ACC112 (cell line): ENCODE results near the gene ZMIZ2.
"Not testable (repeated sequence)": the region's sequence is repeated elsewhere in the genome, so short reads cannot be mapped to it uniquely, and the experiment has no call there.

Experiments used
- H2AFZ ChIP-seq: fragments of 200-600 bp; sonication (generic); one replicate; pipeline ENCODE4 v1.6.0; 2017; ENCODE audit warnings: antibody characterized with exemption, low read length; ENCODE audit not compliant: unreplicated experiment
- H3K27ac ChIP-seq: fragments of 200-600 bp; sonication (generic); 2 replicates; pipeline ENCODE4 v1.5.1; 2014; ENCODE audit warnings: low read depth, mild to moderate bottlenecking, antibody characterized with exemption, low read length, moderate library complexity
- H3K27me3 ChIP-seq: fragments of 200-600 bp; sonication (generic); 2 replicates; pipeline ENCODE4 v1.6.1; 2014; ENCODE audit warnings: mild to moderate bottlenecking, antibody characterized with exemption, low read length, moderate library complexity, mixed read lengths; ENCODE audit not compliant: insufficient read depth
- H3K36me3 ChIP-seq: fragments of 200-600 bp; sonication (generic); 2 replicates; pipeline ENCODE4 v1.6.1; 2016; ENCODE audit warnings: mild to moderate bottlenecking, antibody characterized with exemption, low read length, moderate library complexity, mixed read lengths; ENCODE audit not compliant: insufficient read depth
- H3K4me1 ChIP-seq: fragments of 200-600 bp; sonication (generic); one replicate; pipeline ENCODE4 v1.6.1; 2016; ENCODE audit warnings: low read length, mixed read lengths; ENCODE audit not compliant: insufficient read depth, unreplicated experiment, control insufficient read depth
- H3K4me3 ChIP-seq: fragments of 200-600 bp; sonication (generic); 2 replicates; pipeline ENCODE4 v1.5.1; 2014; ENCODE audit warnings: mild to moderate bottlenecking, low read depth, low read length
- H3K79me2 ChIP-seq: fragments of 200-600 bp; sonication (generic); one replicate; pipeline ENCODE4 v1.6.0; 2016; ENCODE audit warnings: low read length; ENCODE audit not compliant: control insufficient read depth, unreplicated experiment, insufficient read depth

ZMIZ2 gene, protein sequence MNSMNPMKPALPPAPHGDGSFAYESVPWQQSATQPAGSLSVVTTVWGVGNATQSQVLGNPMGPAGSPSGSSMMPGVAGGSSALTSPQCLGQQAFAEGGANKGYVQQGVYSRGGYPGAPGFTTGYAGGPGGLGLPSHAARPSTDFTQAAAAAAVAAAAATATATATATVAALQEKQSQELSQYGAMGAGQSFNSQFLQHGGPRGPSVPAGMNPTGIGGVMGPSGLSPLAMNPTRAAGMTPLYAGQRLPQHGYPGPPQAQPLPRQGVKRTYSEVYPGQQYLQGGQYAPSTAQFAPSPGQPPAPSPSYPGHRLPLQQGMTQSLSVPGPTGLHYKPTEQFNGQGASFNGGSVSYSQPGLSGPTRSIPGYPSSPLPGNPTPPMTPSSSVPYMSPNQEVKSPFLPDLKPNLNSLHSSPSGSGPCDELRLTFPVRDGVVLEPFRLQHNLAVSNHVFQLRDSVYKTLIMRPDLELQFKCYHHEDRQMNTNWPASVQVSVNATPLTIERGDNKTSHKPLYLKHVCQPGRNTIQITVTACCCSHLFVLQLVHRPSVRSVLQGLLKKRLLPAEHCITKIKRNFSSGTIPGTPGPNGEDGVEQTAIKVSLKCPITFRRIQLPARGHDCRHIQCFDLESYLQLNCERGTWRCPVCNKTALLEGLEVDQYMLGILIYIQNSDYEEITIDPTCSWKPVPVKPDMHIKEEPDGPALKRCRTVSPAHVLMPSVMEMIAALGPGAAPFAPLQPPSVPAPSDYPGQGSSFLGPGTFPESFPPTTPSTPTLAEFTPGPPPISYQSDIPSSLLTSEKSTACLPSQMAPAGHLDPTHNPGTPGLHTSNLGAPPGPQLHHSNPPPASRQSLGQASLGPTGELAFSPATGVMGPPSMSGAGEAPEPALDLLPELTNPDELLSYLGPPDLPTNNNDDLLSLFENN

DNA sequence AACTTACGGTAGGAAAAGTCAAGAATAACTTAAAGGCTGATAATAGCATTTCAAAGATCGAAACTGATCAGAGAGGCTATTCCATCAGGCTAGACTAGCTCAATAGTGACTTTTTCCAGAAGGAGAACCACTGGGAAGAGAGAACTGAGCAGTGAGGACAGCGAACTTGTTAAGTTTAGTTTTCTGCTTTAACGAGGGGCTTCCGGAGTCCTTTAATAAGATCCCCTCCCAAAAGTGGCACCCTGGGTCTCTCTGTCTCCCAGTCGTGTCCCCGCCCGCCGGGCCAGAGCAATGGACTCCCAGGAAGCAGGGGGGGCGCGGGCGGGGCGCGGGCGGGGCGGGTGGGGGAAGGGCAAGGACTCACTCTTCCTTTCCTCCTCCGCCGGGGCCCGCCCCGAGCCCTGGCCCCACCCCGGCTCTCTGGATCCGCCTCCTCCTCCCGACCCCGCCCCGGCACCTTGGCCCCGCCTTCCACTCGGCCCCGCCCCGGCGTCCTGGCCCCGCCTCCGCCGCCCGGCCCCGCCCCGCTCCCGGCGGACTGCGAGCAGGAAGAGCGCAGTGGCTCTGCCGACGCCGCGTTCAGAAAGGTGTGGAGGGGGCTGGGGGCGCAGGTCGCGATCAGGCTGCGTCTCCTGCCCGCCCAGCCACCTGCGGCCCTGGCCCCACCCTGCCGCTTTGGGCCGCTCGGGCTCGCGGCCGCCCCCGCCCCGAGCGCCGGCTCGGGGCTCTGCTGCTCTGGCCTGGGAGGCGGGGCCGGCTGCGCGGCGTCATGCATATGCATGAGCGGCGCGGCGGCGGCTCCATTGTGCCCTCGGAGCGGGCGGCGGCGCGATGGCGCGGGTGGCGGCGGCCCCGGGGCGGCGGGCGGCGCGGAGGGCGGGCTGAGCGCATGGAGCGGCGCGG is at the start of gene ZMIZ2:
TSS of gene ZMIZ2 (plus strand) at position 803 of the 903 bp plus-strand sequence. CDS start 7,403 bp downstream, outside the sequence.
- Histone ChIP-seq H3K79me2 (peaks cover 31% of the 10 kb centered on the region), H2AFZ (peak within 1 kb of the TSS; percentile 62), H3K4me1 (peaks cover 24% of the 10 kb centered on the region), H3K4me3 (peak within 1 kb of the TSS; percentile 78), H3K27me3 (no peaks in the 10 kb centered on the region), H3K36me3 (no peaks in the 10 kb centered on the region), H3K27ac (peak within 1 kb of the TSS; percentile 77)

DNA sequence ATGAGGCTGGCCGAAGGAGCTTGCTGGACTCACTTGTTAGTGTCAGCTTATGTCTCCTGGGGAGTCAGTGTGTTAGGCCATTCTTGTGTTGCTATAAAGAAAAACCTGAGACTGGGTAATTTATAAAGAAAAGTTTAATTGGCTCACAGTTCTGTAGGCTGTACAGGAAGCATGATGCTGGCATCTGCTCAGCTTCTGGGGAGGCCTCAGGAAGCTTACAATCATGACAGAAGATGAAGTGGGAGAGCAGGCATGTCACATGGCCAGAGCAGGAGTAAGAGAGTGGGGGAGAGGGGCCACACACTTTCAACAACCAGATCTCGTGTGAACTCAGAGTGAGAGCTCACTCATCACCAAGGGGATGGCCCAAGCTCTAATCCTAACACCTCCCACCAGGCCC is 49.0 kb upstream of the ZMIZ2 start:
- H3K27me3 ChIP-seq, H3K79me2 ChIP-seq, H3K27ac ChIP-seq, H2AFZ ChIP-seq, H3K4me1 ChIP-seq, H3K4me3 ChIP-seq: not testable (repeated sequence)
- peaks cover 46% of the 10 kb centered on the region for H3K36me3 ChIP-seq

DNA sequence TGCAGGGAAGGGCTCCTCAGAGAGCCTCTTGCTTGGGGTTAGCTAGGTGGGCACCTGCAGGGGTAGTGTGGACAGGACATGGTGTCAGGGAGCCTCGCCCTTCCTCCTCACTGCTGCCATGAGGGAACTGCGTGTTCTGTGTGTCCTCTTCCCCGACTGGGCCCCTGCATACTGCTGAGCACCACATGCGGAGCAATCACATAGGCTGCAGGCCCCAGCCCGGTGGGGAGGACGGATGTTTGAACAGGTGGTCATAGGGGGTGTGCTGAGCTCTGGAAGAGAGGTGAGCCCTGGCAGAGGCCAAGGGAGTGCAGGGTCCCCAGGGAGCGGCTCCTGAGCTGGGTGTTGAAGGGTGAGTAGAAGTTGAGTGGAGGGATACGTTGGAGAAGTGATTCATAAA is 48.3 kb upstream of the ZMIZ2 start:
- no peak overlapping the region for H2AFZ ChIP-seq
- no peak overlapping the region for H3K27ac ChIP-seq
- no peaks in the 10 kb centered on the region for H3K4me1 ChIP-seq
- no peak overlapping the region for H3K4me3 ChIP-seq
- peaks cover 43% of the 10 kb centered on the region for H3K36me3 ChIP-seq
- H3K27me3 ChIP-seq = no peaks in the 10 kb centered on the region
- H3K79me2 ChIP-seq = no peaks in the 10 kb centered on the region

DNA sequence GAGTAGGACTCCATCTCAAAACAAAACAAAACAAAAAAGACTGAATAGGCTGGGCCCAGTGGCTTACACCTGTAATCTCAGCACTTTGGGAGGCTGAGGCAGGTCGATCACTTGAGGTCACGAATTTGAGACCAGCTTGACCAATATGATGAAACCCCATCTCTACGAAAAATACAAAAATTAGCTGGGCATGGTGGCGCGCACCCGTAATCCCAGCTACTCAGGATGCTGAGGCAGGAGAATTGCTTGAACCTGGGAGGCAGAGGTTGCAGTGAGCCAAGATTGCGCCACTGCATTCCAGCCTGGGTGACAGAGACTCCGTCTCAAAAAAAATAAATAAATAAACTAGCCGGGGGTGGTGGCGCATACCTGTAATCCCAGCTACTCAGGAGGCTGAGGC is 45.3 kb upstream of the ZMIZ2 start:
- H2AFZ ChIP-seq, H3K79me2 ChIP-seq, H3K27me3 ChIP-seq, H3K4me3 ChIP-seq, H3K4me1 ChIP-seq, H3K27ac ChIP-seq: not testable (repeated sequence)
- peaks cover 24% of the 10 kb centered on the region for H3K36me3 ChIP-seq

DNA sequence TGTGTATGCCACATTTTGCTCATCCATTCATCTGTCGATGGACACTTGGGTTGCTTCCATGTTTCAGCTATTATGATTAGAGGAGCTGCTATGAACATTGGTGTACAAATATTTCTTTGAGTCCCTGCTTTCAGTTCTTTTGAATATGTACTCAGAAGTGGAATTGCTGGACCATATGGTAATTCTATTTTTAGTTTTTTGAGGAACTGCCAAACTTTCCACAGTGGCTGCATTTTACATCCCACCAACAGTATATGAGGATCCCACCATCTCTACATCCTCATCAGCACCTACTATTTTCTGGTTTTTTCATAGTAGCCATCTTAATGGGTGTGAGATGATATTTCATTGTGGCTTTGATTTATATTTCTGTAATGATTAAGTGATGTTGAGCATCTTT is 44.7 kb upstream of the ZMIZ2 start:
- peaks cover 23% of the 10 kb centered on the region for H3K36me3 ChIP-seq
- H2AFZ ChIP-seq = no peak overlapping the region
- H3K4me3 ChIP-seq = no peak overlapping the region
- no peaks in the 10 kb centered on the region for H3K27me3 ChIP-seq
- H3K4me1 ChIP-seq = no peaks in the 10 kb centered on the region
- no peaks in the 10 kb centered on the region for H3K79me2 ChIP-seq
- H3K27ac ChIP-seq = no peak overlapping the region

DNA sequence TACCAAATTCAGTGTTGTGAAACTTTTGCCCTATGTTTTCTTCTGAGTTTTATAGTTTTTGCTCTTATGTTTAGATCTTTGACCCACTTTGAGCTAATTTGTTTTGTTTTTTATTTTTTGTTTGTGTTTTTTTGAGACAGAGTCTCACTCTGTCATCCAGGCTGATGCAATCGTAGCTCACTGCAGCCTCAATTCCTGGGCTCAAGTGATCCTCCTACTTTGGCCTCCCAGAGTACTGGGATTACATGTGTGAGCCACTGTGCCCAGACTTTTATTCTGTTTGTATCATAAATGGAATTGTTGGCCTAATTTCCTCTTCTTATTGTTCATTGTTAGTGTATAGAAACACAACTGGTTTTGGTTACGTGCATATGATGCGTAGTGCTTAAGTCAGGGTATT is 43.2 kb upstream of the ZMIZ2 start:
- Histone ChIP-seq H3K4me1 (no peaks in the 10 kb centered on the region), H3K36me3 (peaks cover 11% of the 10 kb centered on the region), H3K27ac (no peak overlapping the region), H2AFZ (no peak overlapping the region), H3K79me2 (no peaks in the 10 kb centered on the region), H3K27me3 (no peaks in the 10 kb centered on the region), H3K4me3 (no peak overlapping the region)

DNA sequence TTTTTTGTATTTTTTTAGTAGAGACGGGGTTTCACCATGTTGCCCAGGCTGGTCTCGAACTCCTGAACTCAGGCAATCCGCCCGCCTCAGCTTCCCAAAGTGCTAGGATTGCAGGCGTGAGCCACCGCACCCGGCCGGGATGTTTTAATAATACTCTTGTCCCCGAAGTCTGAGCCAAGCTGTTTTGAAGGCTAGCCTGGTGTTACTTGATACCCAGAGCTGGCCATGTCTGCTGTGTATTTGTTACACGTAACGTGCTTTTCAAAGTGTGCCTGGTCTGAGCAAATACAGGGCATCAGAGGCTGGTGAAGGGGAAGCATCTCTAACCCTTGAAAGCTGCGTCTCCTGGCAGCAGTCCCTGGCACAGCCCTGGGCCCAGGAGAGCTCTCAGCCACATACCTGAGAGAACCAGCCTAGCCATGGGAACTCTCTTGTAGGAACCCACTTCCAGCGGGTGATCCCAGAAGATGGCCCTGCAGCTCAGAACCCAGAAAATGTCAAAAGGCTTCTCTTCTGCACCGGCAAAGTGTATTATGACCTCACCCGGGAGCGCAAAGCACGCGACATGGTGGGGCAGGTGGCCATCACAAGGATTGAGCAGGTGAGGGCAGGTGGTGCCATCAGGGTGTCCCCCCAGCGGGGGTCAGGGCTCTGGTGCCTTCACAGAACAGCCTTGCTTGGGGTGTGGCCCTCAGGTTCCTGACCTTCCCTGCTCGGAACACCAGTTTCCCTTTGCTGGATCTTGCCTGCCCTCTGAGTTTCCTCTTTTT is 41.7 kb upstream of the ZMIZ2 start:
- Histone ChIP-seq H3K27me3 (no peaks in the 10 kb centered on the region), H3K79me2 (no peaks in the 10 kb centered on the region), H3K4me1 (no peaks in the 10 kb centered on the region), H3K4me3 (no peak overlapping the region), H2AFZ (no peak overlapping the region), H3K36me3 (peaks cover 10% of the 10 kb centered on the region), H3K27ac (no peak overlapping the region)

DNA sequence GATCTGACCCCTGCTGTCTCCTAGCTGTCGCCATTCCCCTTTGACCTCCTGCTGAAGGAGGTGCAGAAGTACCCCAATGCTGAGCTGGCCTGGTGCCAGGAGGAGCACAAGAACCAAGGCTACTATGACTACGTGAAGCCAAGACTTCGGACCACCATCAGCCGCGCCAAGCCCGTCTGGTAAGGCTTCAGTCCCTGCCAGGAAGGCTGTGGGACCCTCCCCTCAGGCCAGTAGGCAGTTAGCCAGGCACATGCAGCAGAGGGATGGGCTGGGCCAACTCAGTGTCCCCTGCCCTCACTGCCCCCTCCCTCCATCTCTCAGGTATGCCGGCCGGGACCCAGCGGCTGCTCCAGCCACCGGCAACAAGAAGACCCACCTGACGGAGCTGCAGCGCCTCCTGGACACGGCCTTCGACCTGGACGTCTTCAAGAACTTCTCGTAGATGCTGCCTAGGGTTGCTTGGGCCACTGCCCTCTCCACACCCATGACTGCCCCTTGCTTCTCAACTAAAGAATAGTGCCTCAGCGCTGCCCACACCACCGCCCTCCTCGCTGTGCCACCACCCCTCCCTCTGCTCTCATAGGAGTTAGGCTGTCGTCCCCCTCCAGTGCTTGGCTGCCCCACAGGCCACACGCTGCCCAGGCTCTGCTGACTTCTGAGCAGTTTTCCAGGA is 41.0 kb upstream of the ZMIZ2 start:
- Histone ChIP-seq H2AFZ (no peak overlapping the region), H3K4me3 (no peak overlapping the region), H3K27me3 (no peaks in the 10 kb centered on the region), H3K79me2 (no peaks in the 10 kb centered on the region), H3K27ac (no peak overlapping the region), H3K4me1 (no peaks in the 10 kb centered on the region), H3K36me3 (peaks cover 10% of the 10 kb centered on the region)

DNA sequence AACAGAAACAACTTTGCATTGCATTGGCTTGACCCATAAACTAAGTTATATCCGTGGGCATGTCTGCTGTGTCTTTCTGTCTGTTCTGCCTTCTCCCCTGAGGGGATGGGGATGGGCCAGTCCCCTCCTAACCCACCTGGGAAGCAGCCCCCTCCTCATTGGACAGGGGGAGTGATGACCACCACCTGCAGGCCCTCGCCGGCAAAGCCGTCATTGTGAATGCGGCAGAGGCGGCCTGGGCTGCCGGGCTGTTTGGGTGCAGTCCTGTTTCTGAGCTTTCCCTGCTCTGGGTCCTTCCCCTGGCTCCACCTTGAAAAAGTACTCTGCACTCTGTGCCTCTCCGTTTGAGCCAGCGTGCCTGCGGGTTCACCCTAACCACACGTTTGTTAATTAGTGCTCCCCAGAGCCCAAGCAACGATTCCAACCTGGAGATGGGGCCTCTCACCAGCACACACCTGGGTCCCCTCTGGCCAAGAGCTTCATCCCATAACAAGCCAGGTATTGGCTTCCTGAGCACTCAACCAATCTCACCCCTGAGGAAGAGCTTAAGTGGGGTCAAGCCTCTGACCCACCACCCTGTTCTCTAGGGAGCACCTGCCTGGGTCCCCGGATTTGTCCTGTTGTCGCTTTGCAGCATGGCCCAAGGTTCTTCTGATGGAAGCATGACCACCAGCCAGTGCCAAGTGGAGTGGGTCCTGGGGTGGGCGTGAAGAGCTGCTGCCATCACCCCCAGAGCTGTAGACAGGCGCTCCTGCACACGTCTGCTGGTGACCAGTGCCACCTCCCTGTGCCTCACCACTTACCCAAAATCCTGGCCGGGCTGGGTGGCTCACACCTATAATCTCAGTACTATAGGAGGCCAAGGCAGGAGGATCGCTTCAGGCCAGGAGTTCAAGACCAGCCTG is 39.4 kb upstream of the ZMIZ2 start:
- Histone ChIP-seq H3K4me1 (no peaks in the 10 kb centered on the region), H3K27me3 (no peaks in the 10 kb centered on the region), H3K36me3 (peaks cover 3% of the 10 kb centered on the region; the same call in 1 of the 2 replicates)

More for the DNA sequence above, 39.4 kb upstream of the ZMIZ2 start:
- no peaks in the 10 kb centered on the region for H3K79me2 ChIP-seq
- no peak overlapping the region for H3K4me3 ChIP-seq
- H2AFZ ChIP-seq = no peak overlapping the region
- H3K27ac ChIP-seq = no peak overlapping the region
